HG03354 (cell line): ENCODE data around the gene MBD3L4.
"Not testable (repeated sequence)": the region's sequence is repeated elsewhere in the genome, so short reads cannot be mapped to it uniquely, and the experiment has no call there.

Source experiments
- ATAC-seq: cut with Tn5 transposase; IDR thresholded peaks from one replicate; pipeline ENCODE4 v1.9.1; 2021; ENCODE audit warnings: mild to moderate bottlenecking; ENCODE audit not compliant: unreplicated experiment, poor library complexity, severe bottlenecking

Gene MBD3L4

DNA sequence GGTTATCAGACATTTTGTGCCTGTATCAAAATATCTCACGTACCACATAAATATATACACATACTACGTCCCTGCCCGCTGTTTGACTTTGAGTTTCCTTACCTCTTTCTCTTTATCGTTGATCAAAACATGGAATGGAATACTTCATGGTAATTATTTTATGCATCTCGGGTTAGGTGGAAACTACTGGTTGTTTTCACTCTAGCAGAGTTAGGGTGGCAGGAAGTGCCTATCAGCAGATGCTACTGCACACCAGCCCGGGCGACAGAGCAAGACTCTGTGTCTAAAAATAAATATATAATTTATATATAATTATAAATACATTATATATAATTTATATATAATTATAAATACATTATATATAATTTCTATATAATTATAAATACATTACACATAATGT lies 12.9 kb upstream of the MBD3L4 start:
- ATAC-seq = not testable (repeated sequence)

- not testable (repeated sequence) for ATAC-seq
Measured at GRCh38 chr19:7051421-7051820, 11.4 kb upstream of the MBD3L4 start.

DNA sequence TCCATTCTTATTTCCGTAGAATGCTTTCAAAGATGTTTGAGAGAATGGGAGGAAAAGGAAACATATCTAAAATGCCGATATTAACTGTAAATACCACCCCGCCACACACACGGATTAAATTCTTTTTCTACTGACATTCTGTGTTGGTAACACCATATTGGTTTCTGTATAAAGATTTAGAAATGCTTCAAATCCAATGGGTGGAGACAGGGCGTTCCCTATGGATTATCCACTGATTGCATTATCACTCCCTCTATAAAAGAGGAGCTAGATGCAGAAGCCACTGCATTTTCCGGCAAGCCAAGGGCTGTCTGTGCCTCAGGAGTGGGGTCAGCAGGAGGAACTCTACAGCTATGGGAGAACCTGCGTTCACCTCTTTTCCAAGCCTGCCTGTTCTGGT lies 9.0 kb upstream of the MBD3L4 start, which contains the start of gene MBD3L2:
Gene MBD3L2, plus strand, starts transcription at position 301 of the 400 bp plus-strand sequence. Its CDS starts 53 bp downstream, at position 354.
- not testable (repeated sequence) for ATAC-seq

DNA sequence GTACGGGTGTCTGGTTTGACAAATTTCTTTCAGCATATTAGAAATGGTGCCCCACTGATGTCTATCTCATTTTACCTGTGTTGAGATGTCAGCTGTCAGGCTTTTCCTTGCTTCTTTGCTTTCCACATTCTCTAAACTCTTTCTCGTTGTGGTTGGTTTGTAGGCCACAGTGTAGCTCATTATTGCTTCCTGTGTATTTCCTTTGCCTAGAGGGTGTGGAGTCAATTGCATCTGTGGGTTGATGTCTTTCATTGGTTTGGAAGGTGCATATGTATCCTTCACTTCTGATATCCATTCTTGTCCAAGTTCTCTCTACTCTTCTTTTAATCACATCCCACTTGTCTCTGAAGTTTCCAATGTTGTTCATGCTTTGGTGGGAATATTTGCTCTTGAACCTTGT lies 1.6 kb upstream of the MBD3L4 start:
- ATAC-seq = not testable (repeated sequence)

DNA sequence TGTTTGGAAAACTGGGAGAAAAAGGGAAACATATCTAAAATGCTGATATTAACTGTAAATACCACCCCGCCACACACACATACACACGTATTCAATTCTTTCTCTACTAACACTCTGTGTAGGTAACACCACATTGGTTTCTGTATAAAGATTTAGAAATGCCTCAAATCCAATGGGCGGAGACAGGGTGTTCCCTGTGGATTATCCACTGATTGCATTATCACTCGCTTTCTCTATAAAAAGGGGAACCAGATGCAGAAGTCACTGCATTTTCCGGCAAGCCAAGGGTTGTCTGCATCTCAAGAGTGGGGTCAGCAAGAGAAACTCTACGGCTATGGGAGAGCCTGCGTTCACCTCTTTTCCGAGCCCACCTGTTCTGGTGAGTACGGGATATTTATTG lies 9.7 kb downstream of the MBD3L4 start, which contains the start of gene MBD3L5:
Gene MBD3L5, plus strand, starts transcription at position 301 of the 400 bp plus-strand sequence. Its CDS starts 34 bp downstream, at position 335.
- ATAC-seq = not testable (repeated sequence)

- not testable (repeated sequence) for ATAC-seq
Measured at GRCh38 chr19:7028790-7029189, 11.2 kb downstream of the MBD3L4 start.

DNA sequence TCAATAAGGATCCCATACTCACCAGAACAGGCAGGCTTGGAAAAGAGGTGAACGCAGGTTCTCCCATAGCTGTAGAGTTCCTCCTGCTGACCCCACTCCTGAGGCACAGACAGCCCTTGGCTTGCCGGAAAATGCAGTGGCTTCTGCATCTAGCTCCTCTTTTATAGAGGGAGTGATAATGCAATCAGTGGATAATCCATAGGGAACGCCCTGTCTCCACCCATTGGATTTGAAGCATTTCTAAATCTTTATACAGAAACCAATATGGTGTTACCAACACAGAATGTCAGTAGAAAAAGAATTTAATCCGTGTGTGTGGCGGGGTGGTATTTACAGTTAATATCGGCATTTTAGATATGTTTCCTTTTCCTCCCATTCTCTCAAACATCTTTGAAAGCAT lies 18.6 kb downstream of the MBD3L4 start, which contains the start of gene MBD3L2B:
Gene MBD3L2B, minus strand, starts transcription at position 101 of the 400 bp plus-strand sequence. Its CDS starts 34 bp downstream, at position 67.
- ATAC-seq = not testable (repeated sequence)

DNA sequence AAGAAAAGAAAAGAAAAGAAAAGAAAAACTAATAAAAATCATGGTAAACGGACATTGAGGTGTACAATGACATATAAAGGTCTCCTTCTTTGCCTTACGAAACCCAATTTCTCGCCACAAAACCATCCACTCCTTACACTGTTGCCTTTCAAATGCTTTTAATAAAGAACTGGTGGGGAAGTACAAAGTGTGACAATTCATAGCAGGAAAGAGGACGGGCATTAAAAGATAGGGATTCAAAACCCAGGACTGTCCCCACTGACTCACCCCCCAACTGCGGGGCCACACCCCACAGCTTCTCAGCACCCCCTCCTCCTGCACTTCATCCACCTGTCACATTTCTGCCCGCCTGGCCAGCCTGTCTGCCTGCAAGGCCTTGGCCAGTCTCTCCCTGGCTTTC lies 21.2 kb downstream of the MBD3L4 start:
- ATAC-seq = no peak

DNA sequence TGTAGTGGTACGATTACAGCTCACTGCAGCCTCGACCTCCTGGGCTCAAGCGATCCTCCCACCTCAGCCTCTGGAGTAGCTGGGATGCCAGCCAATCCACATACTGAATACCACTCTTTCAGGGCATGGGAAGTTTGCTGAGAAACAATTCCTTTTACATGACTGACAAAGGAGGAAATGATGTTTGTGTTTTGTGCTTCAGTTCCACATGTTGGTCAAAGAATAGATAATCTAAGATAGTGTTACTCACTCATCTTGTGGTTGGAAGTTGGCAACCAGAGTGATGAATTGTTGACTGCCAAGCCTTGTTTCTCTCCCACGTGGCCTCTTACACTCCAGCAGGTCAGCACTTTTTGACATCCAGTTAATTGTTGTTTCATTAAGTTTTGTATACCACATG lies 26.3 kb downstream of the MBD3L4 start:
- ATAC-seq = no peak

DNA sequence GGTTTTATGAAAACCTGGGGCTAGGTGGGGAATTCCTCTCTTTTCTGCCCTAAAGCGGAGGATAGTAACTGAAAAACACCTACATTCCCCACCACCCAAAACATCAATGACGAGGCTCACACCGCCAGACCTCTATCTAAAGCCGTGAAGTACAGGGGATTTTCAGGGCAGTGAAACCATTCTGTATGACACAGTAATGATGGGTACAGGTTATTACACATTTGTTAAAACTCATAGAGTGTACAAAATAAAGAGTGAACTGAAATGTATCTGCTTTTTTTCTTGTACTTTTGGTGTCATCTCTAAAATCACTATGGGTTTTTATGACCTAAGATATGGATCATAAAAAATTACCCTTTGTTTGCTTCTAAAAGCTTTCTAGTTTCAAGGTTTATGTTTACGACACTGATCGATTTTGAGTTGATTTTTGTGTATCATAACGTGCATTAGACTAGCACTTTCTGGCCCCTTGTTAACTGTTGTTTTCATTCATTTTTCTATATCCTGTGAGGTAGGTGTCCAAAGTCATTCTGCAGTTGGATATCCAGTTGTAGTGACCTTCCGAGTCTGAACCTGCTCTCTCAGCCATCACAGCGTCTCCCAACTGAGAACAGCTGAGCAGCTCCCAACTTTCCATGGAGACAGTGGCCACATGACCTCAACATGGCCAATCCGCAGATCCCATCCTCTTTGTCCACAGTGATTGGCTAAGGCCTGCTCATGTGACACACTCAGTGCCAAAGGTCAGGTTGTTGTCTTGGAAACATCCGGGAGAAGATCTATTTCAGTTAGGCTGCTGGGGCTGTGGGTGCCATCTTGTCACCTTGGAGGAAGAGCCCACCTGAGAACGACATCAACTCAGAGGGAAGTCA lies 29.0 kb downstream of the MBD3L4 start:
- no peak for ATAC-seq

DNA sequence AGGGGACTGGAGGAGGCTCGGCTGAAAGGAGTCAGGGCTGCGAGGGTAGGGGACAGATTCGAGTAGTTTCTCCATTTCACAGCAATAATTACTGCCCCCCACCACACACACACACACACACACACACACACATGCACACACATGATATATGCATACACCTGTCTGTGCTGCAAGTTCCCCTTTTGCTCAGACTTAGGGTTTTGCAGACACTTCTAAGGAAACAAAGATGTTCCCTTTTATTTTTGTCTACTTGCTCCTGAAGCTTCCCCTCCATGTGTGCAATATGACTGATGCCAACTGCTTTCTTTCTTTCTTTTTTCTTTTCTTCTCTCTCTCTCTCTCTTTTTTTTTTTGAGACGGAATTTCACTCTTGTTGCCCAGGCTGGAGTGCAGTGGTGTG lies 32.1 kb downstream of the MBD3L4 start:
- ATAC-seq = no peak

- no peak for ATAC-seq
Measured at GRCh38 chr19:7006135-7006704, 33.8 kb downstream of the MBD3L4 start.

- no peak for ATAC-seq
Measured at GRCh38 chr19:7004313-7004931, 35.6 kb downstream of the MBD3L4 start.

DNA sequence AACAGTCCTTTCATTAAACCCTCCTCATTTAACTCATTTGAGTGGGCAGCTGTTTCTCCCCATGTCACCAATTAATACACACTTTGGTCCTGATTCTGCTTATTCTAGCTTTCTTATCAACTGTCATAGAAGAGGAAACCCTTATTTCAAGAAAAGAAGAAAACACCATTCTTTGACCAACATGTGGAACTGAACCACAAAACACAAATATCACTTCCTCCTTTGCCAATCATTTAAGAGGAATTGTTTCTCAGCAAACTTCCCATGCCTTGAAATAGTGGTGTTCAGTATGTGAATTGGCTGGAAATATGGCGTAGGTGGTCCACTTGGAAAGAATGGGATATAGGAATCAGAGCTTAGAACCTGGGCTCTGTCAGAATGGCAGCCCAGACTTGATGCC lies 39.2 kb downstream of the MBD3L4 start:
- no peak for ATAC-seq

DNA sequence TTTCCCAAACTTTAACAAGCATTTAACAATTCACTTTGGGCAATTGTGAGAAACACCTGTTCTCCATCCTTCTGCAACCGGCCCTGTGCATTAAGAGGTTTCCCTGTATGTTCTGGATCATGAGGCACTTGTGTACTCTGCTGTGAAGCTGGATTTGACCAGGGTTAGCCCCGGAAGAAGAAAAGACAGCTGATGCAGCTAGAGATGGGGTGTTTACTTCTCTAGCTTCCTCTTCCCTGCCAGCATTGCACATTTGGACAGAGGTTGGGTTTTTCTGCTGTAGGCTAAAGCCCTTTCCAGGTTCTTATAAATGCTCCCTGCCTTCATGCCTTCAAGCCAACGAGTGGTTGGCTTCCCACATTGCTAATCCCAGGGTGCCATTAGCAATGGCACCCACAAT lies 39.6 kb downstream of the MBD3L4 start:
- ATAC-seq = no peak

- ATAC-seq = no peak
Measured at GRCh38 chr19:6999933-7000332, 40.0 kb downstream of the MBD3L4 start.

DNA sequence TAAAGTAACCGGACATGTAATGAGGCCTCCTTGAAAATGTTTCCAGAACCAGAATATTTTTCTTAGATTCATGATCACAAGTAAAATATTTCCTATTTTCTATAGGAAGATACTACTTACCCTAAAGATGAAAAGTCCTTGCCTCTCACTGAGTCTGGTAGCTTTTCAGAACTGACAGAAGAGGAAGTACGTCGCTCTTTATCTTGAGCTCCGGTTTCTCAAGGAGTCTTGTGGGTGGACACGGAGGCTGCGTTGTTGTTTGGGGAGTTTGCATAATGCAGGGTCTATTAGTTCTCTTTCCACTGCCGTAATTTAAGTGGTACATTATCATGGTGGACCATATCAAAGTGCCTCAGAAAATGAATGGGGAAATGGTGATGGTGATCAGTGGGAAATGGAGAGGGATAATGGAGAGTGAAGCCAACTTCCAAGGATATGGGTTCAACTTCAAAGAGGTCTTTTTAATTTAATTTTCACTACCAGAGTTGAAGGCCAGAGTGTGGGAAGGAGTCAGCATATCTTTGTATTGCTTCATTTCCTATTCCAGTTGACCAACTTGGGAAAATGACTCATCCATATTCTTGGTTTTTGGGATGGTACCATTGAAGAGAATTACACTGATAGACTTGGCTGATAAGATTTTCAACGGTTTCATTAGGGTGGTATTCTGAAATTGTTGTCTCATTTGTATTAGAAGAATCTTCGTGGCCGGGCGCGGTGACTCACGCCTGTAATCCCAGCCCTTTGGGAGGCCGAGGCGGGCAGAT lies 42.1 kb downstream of the MBD3L4 start:
- no peak for ATAC-seq

GRCh38 chr19:6996810-6997209 lies 43.2 kb downstream of the MBD3L4 start:
- ATAC-seq = no peak

DNA sequence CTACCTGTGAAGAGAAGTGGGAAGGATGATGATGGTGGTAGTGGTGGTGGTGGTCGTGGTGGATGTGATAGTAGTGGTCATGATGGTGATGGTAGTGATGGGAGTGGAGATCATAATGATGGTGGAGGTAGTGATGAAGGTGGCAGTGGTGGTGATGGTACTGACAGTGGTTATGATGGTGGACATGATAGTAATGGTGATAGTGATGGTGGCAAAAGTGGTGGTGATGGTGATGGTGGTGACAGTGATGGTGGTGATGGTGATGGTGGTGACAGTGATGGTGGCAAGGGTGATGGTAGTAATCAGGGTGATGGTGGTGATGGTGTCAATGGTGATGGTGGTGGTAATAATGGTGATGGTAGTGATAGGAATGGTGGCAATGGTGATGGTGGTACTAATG lies 44.9 kb downstream of the MBD3L4 start:
- no peak for ATAC-seq

DNA sequence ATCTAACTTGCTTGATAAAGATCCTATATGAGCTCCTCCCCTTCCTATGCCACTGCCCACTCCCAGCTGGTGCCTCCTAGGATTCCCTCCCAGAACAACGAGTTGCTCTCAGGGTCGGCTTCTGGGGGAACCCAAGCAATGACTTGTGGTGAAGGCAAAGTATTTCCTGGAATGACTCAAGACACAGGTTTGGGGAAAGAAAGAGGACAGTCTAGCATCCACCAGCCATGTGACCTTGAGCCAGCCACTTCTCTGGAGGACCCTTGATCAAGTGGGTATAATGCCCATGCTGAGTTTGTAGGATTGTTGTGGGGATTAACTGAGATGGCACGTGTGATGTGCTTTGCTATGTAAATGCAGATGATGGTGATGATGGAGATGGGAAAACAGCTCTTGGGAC lies 51.7 kb downstream of the MBD3L4 start:
- ATAC-seq = no peak
